Stimulated activated CD4-positive, alpha-beta T cell treated with anti-CD3 and anti-CD28 coated beads, Interleukin-4, amount 100 ng/mL, for 48 hours (primary cell): ENCODE measurements around the gene KNOP1.

Experiments
- DNase-seq, 2 donors: peaks; one replicate each; pipeline ENCODE4 v3.0.0-alpha.2; 2020; ENCODE audit warnings: low read depth in 2 of 2

KNOP1 gene

GRCh38 chr16:19717741-19718623 is at the start of gene KNOP1, which contains the start of gene IQCK:
Gene KNOP1 (minus strand): TSS chr16:19718227. CDS start chr16:19715035, 3,192 bp downstream.
Gene IQCK (plus strand): TSS chr16:19718271. CDS start chr16:19718307, 36 bp downstream.
- DNase-seq, result peak; percentile 83 to 90

GRCh38 chr16:19767497-19767896 is 49.5 kb upstream of the KNOP1 start:
- DNase-seq, result no peak

GRCh38 chr16:19766988-19767387 is 49.0 kb upstream of the KNOP1 start:
- DNase-seq, result no peak

- DNase-seq, result no peak
Observed at GRCh38 chr16:19766554-19766884, 48.5 kb upstream of the KNOP1 start.

GRCh38 chr16:19765860-19766553 is 48.0 kb upstream of the KNOP1 start:
- no peak for DNase-seq

- DNase-seq, result no peak
Observed at GRCh38 chr16:19760356-19761060, 42.5 kb upstream of the KNOP1 start.

GRCh38 chr16:19757762-19758595 is 40.0 kb upstream of the KNOP1 start:
- no peak for DNase-seq

- DNase-seq, result no peak
Observed at GRCh38 chr16:19757026-19757425, 39.0 kb upstream of the KNOP1 start.

- no peak for DNase-seq
Observed at GRCh38 chr16:19755268-19755667, 37.2 kb upstream of the KNOP1 start.

- no peak for DNase-seq
Observed at GRCh38 chr16:19754644-19755036, 36.6 kb upstream of the KNOP1 start.

GRCh38 chr16:19753815-19754643 is 36.0 kb upstream of the KNOP1 start:
- no peak for DNase-seq

GRCh38 chr16:19751478-19752385 is 33.7 kb upstream of the KNOP1 start:
- no peak for DNase-seq

GRCh38 chr16:19749571-19750080 is 31.6 kb upstream of the KNOP1 start:
- DNase-seq, result no peak

- DNase-seq, result no peak
Observed at GRCh38 chr16:19748389-19749168, 30.6 kb upstream of the KNOP1 start.

GRCh38 chr16:19746561-19746960 is 28.5 kb upstream of the KNOP1 start:
- DNase-seq, result no peak

GRCh38 chr16:19745286-19746010 is 27.4 kb upstream of the KNOP1 start:
- DNase-seq, result no peak

- no peak for DNase-seq
Observed at GRCh38 chr16:19744670-19745069, 26.6 kb upstream of the KNOP1 start.

GRCh38 chr16:19743816-19744159 is 25.8 kb upstream of the KNOP1 start:
- no peak for DNase-seq
